ENCODE measurements around the gene RAB35.

Gene RAB35

GRCh38 chr12:120086801-120087621, 29.5 kb downstream of the RAB35 start:
- DNase-seq (ENCODE audit: low spot score) = peak; percentile 99

DNA sequence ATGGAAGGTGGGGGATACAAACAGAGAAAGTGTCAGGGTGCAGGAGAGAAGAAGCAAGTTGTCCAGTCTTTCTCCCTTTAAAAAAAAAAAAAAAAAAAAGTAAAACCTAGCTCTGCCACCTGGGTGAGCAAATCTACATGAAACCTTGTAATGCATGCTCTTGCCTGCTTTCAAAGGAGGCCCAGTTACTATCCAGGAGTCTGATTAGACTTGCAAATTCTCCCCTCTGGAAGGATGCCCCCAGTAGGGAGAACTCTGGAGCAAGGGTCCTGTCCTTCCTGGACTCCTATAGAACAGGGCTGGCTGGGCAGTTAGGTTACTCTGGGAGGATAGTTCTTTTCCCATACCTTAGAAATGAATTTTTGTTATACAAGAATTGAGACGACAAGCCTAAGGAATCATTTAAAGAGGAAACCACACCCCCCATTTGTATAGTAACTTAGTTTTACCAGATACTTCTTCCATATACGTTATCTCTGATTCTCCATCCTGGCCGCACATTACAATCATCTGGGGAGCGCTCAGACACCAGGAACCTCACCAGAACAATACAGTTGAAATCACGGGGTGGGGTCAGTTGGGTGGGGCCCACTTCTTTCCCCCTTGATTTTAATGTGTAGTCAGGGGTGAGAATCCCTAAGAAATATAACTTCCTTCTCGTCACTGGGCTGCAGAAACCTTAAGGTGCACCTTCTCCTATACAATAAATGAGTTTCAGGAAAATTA, 30.5 kb downstream of the RAB35 start:
- DNase-seq (ENCODE audit: low spot score) = no peak

GRCh38 chr12:120081641-120082040, 34.9 kb downstream of the RAB35 start:
- no peak for DNase-seq (ENCODE audit: low spot score)

DNA sequence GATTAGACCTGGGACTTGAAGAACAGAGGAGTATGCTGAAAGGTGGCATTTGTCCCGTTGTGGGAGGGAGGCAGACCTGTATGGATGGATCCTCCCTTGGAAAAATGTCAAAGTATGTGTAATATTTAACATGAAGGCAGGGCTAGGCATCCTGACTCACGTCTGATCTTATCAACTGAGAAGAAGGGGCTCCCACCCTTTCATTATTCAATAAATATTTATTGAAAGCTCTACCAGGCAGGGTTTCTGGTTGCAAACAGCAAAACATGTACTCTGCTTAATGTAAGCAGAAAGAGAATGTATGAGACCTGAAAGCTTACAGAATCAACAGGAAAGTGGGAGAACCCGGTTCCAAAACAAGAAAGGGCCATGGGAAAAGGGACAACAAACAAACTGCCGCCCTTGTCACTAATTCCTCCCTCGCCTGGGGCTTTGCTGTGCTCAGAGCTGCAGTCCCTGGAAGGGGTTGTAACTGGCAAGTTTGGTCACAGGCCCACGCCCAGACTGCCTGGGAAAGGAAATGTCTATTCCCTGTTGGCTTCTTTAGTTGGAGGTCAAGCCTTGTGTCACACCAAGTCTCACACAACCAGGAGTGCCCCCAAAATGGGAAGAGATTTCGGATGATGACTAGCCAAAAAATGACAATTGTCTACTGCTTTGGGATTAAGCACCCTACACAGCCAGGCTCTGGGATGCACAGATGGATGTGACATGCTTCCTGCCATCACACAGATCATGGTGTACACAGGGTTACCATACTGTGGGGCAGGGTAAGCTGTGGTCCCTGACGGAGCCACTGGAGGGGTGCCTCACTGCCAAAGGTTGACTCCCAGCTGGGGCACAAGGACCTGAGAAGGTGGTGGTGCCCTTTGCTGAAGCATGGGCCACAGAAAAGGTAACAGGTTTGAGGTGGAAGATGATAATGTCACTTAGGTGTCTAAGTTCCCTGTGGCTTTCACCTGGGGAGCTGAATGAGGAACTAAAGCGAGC, 36.8 kb downstream of the RAB35 start:
- DNase-seq (ENCODE audit: low spot score) = no peak

- DNase-seq (ENCODE audit: low spot score) = no peak
These were observed 37.7 kb downstream of the RAB35 start for GRCh38 chr12:120078868-120079267.

DNA sequence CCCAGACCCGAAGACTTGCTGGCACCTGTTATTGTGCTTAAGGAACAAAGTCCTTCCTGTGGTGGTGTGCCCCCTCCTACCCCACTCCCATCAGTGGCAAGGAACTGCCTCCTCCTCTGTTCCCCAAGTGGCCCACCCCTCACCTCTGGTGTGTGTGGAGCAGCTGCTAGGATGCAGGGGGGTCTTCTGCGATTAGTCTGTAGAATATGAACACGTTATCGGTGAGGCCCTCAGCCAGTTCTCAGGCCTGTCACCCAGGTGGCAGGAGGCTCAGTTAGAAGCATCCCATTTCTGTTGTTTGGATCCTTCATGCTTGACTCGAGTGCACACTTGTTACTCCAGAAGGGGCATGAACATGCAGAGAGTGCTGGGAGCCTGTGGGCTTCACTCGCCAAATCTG, 39.3 kb downstream of the RAB35 start:
- no peak for DNase-seq (ENCODE audit: low spot score)

DNA sequence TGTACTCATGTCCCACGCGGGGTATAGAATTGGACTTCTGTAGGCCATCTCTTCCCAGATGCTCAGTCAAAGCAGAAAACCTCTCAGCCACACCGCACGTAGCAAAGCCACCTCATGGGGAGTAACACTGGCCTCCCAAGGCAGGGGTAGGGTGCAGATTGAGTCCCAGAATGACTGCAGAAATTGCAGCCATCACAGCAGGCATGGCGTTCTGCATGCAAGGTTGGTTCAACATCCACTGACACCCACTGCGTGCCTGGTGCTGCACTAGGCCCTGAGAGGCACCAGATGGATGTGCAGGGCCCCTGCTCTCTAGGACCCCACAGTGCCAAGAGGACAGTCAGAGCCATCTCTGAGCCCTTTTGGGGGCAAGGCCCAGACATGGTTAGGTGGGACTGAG, 39.9 kb downstream of the RAB35 start:
- no peak for DNase-seq (ENCODE audit: low spot score)

DNA sequence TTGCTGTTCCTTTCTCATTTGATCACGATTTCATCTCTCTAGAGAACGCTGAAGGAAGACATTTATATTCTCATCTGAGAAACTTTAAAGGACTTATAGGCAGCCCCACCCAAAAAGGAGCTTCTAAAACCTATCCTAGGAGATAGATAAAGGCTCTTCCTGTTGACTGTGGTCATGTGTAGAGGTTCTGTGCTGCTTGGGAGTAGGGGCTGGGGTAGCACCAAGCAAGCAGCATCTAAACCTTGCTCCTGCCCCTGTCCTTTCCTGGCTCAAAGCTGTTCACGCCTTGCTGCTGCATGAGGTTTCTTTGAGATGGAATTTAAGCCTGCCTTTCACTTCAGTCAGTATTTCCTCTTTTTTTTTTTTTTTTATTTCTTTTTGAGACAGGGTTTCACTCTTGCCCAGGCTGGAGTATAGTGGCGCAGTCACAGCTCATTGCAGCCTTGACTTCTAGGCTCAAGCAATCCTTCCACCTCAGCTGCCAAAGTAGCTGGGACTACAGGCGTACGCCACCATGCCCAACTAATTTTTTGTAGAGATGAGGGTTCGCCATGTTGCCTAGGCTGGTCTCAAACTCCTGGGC, 41.4 kb downstream of the RAB35 start:
- no peak for DNase-seq (ENCODE audit: low spot score)

DNA sequence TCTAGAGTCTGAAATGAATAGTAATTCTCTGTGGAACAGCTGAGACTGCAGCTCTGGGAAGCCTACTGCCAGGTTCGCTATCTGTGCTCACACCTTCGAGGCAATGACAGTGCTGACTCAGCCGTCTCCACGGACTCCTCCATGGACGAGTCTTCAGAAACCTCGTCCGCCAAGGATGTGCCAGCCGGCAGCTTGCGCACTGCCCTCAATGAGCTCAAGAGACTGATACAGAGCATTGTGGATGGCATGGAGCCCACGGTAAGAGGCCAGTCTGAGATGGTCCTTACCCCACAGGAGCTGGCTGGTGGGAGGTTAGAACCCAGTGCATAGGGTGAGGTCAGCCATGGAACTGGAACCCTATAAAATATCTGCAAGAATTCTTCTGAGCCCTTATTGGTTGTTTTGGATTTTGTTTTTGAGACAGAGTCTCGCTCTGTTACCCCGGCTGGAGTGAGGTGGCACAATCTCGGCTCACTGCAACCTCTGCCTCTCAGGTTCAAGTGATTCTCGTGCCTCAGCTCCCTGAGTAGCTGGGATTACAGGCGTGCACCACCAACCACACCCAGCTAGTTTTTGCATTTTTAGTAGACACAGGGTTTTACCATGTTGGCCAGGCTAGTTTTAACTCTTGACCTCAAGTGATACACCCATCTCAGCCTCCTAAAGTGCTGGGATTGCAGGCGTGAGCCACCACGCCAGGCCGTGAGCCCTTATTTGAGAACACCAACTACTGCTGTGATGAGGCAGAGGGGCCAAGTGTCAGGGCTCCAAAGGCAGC, 43.9 kb downstream of the RAB35 start:
- DNase-seq (ENCODE audit: low spot score) = no peak

- DNase-seq (ENCODE audit: low spot score) = no peak
These were observed 45.0 kb downstream of the RAB35 start for GRCh38 chr12:120071493-120072020.

- DNase-seq (ENCODE audit: low spot score) = no peak
These were observed 47.3 kb downstream of the RAB35 start for GRCh38 chr12:120069278-120069677.

GRCh38 chr12:120067901-120068300, 48.7 kb downstream of the RAB35 start:
- no peak for DNase-seq (ENCODE audit: low spot score)

- no peak for DNase-seq (ENCODE audit: low spot score)
These were observed 49.3 kb downstream of the RAB35 start for GRCh38 chr12:120067084-120067869.

- DNase-seq (ENCODE audit: low spot score) = no peak
These were observed 50.2 kb downstream of the RAB35 start for GRCh38 chr12:120066341-120066740.

GRCh38 chr12:120065472-120065871, 51.1 kb downstream of the RAB35 start:
- DNase-seq (ENCODE audit: low spot score) = no peak

DNA sequence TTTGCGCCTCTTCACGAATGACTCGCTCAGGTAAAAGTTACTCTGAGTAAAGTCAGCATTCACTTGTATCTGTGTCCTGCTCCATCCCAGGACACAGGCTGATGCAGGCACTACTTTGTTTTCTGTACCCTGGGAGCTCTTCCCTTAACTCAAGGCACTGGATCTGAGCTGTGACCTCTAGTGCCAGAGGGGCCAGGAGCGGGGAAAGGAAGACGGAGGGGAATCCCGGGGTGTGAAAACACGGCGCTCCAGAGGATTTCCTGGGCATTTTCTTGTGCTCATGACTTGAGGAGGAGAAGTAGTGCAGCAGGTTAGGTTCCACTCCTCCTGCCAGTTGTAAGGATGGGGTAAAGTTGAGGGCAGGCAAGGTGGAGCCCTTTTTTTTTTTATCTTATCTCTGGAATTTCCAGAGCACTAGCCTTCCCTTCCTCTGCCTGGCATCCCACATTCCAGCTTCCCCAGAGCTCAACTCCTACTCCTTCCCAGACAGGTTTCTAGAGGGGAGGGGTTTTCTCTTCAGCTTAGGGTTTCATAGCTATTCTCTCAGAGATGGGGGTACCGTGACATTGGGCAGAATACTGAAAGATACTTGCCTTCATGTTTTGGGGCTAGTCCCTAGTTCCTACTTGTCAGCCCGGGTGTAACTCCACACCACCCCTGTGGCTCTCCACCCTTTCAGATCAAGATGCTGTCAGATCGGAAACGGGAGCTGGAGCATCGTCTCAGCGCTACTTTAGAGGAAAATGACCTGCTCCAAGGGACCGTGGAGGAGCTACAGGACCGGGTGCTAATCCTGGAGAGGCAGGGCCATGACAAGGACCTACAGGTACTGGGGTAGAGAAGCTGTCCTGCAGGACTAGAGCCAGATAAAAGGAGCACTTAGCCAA, 52.3 kb downstream of the RAB35 start:
- no peak for DNase-seq (ENCODE audit: low spot score)

DNA sequence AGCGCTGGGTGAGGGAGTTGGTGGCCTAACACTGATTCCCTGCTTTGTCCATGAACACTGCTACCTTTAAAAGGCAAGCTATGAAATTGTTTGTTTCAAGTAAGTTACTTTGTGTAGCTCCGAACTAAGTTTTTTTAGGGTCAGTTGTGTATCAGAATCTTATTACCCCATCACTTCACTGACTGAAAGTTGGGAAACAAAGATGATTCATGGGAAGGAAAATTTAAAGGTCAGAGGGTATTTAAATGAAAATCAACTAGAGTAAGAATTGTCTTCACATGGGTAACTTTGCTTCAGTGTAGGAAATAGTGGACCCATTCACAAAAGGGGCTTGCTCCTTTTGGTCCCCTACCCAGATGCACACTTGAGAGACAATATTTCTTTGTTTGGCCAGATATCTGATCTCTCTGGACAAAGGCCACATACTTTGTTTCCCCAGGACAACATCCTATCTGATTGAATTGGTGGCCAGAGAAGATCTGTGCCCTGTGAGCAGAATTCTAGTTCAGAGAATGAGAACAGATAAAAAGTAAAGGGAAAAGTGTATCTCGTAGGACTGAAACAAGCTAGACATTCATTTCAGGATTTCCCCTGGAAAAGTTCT, 53.5 kb downstream of the RAB35 start:
- DNase-seq (ENCODE audit: low spot score) = no peak

GRCh38 chr12:120061575-120062214, 54.9 kb downstream of the RAB35 start:
- DNase-seq (ENCODE audit: low spot score) = no peak

Measured in COLO829 (cell line).